Activated CD8-positive, alpha-beta memory T cell treated with anti-CD3 and anti-CD28 coated beads for 1 hour (primary cell): ENCODE data around the gene PTPRM.

ENCODE experiments used
- DNase-seq, 2 donors: peaks; one replicate each; pipeline ENCODE4 v3.0.0-alpha.2; 2020; ENCODE audit warnings: low read depth in 1 of 2; ENCODE audit errors: extremely low read depth in 1 of 2

Gene PTPRM

GRCh38 chr18:7663366-7664312 is 96.5 kb downstream of the PTPRM start:
- no peak for DNase-seq

GRCh38 chr18:7666195-7666776 is 99.2 kb downstream of the PTPRM start:
- DNase-seq, result no peak

GRCh38 chr18:7668392-7668791 is 101.3 kb downstream of the PTPRM start:
- DNase-seq, result no peak

GRCh38 chr18:7669361-7669760 is 102.2 kb downstream of the PTPRM start:
- DNase-seq, result no peak

GRCh38 chr18:7671105-7671504 is 104.0 kb downstream of the PTPRM start:
- DNase-seq, result no peak

- no peak for DNase-seq
Measured at GRCh38 chr18:7676253-7676873, 109.2 kb downstream of the PTPRM start.

- DNase-seq, result no peak
Measured at GRCh38 chr18:7677001-7677400, 109.9 kb downstream of the PTPRM start.

GRCh38 chr18:7677424-7677823 is 110.3 kb downstream of the PTPRM start:
- DNase-seq, result no peak

- no peak for DNase-seq
Measured at GRCh38 chr18:7678389-7678788, 111.3 kb downstream of the PTPRM start.

GRCh38 chr18:7678801-7679200 is 111.7 kb downstream of the PTPRM start:
- DNase-seq, result no peak

- no peak for DNase-seq
Measured at GRCh38 chr18:7681298-7681697, 114.2 kb downstream of the PTPRM start.

- DNase-seq, result no peak
Measured at GRCh38 chr18:7682321-7682720, 115.2 kb downstream of the PTPRM start.

- no peak for DNase-seq
Measured at GRCh38 chr18:7683753-7684152, 116.6 kb downstream of the PTPRM start.

GRCh38 chr18:7684357-7684756 is 117.2 kb downstream of the PTPRM start:
- DNase-seq, result no peak

GRCh38 chr18:7684966-7685365 is 117.8 kb downstream of the PTPRM start:
- no peak for DNase-seq

- no peak for DNase-seq
Measured at GRCh38 chr18:7686278-7686677, 119.2 kb downstream of the PTPRM start.

- no peak for DNase-seq
Measured at GRCh38 chr18:7688580-7688979, 121.5 kb downstream of the PTPRM start.

GRCh38 chr18:7691206-7691605 is 124.1 kb downstream of the PTPRM start:
- no peak for DNase-seq

GRCh38 chr18:7696780-7697179 is 129.7 kb downstream of the PTPRM start:
- no peak for DNase-seq

GRCh38 chr18:7697306-7697705 is 130.2 kb downstream of the PTPRM start:
- no peak for DNase-seq

- DNase-seq, result no peak
Measured at GRCh38 chr18:7711495-7711894, 144.4 kb downstream of the PTPRM start.

- DNase-seq, result no peak
Measured at GRCh38 chr18:7720395-7720794, 153.3 kb downstream of the PTPRM start.
